ENCODE measurements around the gene CD226.
"Not testable (repeated sequence)": the region's sequence is repeated elsewhere in the genome, so short reads cannot be mapped to it uniquely, and the experiment has no call there.

Gene CD226

DNA sequence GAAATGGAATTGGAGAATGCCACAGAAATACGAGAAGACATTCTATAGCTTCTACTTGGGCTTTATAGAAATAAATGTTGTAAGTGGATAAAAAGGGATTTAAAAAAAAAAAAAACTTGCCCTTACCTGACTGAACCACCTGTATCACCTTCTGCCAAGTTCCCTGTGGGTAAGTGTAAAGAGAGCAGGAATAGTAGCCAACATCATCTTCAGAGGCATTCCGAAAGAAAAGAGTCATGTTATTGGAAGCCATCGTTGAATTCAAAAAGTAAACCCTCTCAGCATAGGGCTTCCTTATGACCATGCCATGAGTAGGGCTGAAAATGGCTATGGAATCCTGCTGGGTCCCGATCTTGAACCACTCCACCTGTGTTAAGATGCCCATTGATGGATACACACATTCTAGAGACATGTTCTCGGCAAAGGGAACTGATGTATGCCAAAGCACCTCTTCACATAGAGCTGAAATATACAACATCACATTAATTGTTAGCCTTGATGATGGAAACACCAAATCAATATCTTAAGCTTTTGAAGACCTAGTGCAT is 991 bp downstream of the CD226 start:
- no peaks in the 10 kb centered on the region for H3K36me3 ChIP-seq
- H3K27ac ChIP-seq = no peak overlapping the region
- no peaks in the 10 kb centered on the region for H4K20me1 ChIP-seq
- no peak for TF ChIP-seq Cebpa-rat (IDR thresholded peaks at IDR 0.05)
- peaks cover 5% of the 10 kb centered on the region; the same call in 1 of the 2 replicates for H3K9me3 ChIP-seq
- no peak overlapping the region for H3K9ac ChIP-seq
- H3K27me3 ChIP-seq = no peaks in the 10 kb centered on the region
- no peaks in the 10 kb centered on the region for H3K4me1 ChIP-seq
- H3K4me3 ChIP-seq = no peak overlapping the region
- H3K4me2 ChIP-seq = no peak overlapping the region

GRCh38 chr18:69945220-69946114 is 2.2 kb downstream of the CD226 start:
- Histone ChIP-seq H3K4me1 (no peaks in the 10 kb centered on the region), H3K4me3 (no peak overlapping the region), H3K9ac (no peak overlapping the region), H4K20me1 (no peaks in the 10 kb centered on the region), H3K9me3 (peaks cover 7% of the 10 kb centered on the region; the same call in 1 of the 2 replicates), H3K27ac (no peak overlapping the region), H3K4me2 (no peak overlapping the region), H3K36me3 (no peaks in the 10 kb centered on the region), H3K27me3 (no peaks in the 10 kb centered on the region)
- TF ChIP-seq Cebpa-rat (IDR thresholded peaks at IDR 0.05) = no peak

DNA sequence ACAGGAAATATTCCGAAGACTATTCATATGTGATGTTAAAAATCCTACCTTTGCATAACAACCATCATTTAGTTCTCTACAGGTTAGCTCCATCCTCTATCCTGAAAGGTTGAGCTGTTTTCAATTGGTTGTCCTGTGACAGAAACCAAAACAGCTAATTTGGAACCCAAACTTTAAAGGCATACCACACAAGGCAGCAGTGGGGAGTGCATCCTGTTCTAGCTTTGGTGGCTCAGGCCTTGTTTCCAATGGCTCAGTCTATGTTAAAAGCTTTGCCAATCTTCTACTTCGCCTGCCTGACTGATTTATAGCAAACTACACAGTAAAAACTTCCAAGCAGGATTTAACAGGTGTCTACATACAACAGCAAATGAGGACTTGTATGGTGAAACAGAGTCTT is 3.2 kb downstream of the CD226 start:
- Histone ChIP-seq H4K20me1 (no peaks in the 10 kb centered on the region), H3K4me1 (no peaks in the 10 kb centered on the region), H3K27ac (no peak overlapping the region), H3K4me3 (no peak overlapping the region), H3K9me3 (peaks cover 7% of the 10 kb centered on the region; the same call in 1 of the 2 replicates), H3K27me3 (no peaks in the 10 kb centered on the region), H3K9ac (no peak overlapping the region), H3K4me2 (no peak overlapping the region), H3K36me3 (no peaks in the 10 kb centered on the region)
- no peak for TF ChIP-seq Cebpa-rat (IDR thresholded peaks at IDR 0.05)

GRCh38 chr18:69943021-69943420 is 4.7 kb downstream of the CD226 start:
- Histone ChIP-seq H3K9ac (no peak overlapping the region), H3K9me3 (peaks cover 7% of the 10 kb centered on the region; the same call in 1 of the 2 replicates), H3K4me2 (no peak overlapping the region), H3K4me1 (no peaks in the 10 kb centered on the region), H3K36me3 (no peaks in the 10 kb centered on the region), H3K4me3 (no peak overlapping the region), H3K27me3 (no peaks in the 10 kb centered on the region), H3K27ac (no peak overlapping the region), H4K20me1 (no peaks in the 10 kb centered on the region)
- TF ChIP-seq Cebpa-rat (IDR thresholded peaks at IDR 0.05) = no peak

- TF ChIP-seq Cebpa-rat (IDR thresholded peaks at IDR 0.05) = no peak
- no peaks in the 10 kb centered on the region for H3K27me3 ChIP-seq
- H3K4me1 ChIP-seq = no peaks in the 10 kb centered on the region
- H3K27ac ChIP-seq = no peak overlapping the region
- H3K36me3 ChIP-seq = no peaks in the 10 kb centered on the region
- H3K4me2 ChIP-seq = no peak overlapping the region
- peaks cover 7% of the 10 kb centered on the region; the same call in 1 of the 2 replicates for H3K9me3 ChIP-seq
- no peak overlapping the region for H3K9ac ChIP-seq
- H3K4me3 ChIP-seq = no peak overlapping the region
- H4K20me1 ChIP-seq = no peaks in the 10 kb centered on the region
Measured at GRCh38 chr18:69941183-69941582, 6.5 kb downstream of the CD226 start.

GRCh38 chr18:69939812-69940211 is 7.9 kb downstream of the CD226 start:
- not testable (repeated sequence) for H3K4me3 ChIP-seq, H3K27ac ChIP-seq, H3K4me1 ChIP-seq, H3K27me3 ChIP-seq, H3K36me3 ChIP-seq, H3K9me3 ChIP-seq, H3K9ac ChIP-seq, H4K20me1 ChIP-seq, H3K4me2 ChIP-seq

- TF ChIP-seq Cebpa-rat (IDR thresholded peaks at IDR 0.05) = no peak
- Histone ChIP-seq H3K4me1 (0 out of 2 replicates have a peak, but pooled peaks cover 4% of the 10 kb centered on the region), H3K27me3 (no peaks in the 10 kb centered on the region), H3K36me3 (no peaks in the 10 kb centered on the region), H3K27ac (no peak overlapping the region), H3K9ac (no peak overlapping the region), H4K20me1 (no peaks in the 10 kb centered on the region), H3K4me3 (no peak overlapping the region), H3K4me2 (no peak overlapping the region), H3K9me3 (no peaks in the 10 kb centered on the region)
Measured at GRCh38 chr18:69936191-69936558, 11.5 kb downstream of the CD226 start.

DNA sequence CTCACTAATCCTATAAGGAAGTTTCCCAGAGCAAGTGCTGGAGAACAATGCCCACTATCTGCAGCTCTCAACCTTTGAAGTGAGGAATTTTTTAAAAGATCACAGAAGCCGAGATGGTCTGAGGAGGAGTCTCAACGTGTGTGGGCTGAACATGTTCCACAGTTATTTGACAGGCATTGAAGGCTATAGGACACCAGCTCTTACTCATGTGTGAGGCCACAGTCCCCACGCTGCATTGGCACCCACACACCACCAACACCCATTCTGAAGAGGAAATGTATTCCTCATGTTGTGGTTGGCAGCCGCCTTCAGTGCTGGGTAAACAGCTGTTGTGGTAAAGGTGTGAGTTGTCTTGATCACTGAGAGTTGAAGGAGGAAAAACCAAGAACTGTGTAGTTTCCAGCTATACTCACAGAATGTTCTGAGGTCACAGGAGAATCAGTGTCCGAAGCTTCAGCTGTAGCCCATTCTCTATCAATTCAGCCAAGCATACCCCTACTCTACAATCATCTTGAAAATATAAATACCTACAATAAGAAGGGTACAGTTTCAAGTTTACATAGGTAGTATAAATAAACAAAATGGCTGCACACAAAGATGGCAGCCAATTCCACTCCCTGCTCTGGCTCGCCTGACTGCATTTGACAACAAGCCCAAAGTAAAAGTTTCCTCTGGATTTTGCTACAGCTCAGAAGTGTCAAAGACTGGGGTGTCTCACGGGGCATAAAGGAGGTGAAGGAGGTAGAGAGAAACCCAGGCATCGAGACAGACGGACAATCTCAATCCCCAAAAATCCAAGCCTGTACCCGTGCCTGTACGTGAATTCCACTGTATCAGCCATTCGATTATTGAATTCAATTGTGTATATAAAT is 12.1 kb downstream of the CD226 start:
- H3K4me1 ChIP-seq = 0 out of 2 replicates have a peak, but pooled peaks cover 4% of the 10 kb centered on the region
- TF ChIP-seq Cebpa-rat (IDR thresholded peaks at IDR 0.05) = no peak
- no peak overlapping the region for H3K4me2 ChIP-seq
- H3K9me3 ChIP-seq = no peaks in the 10 kb centered on the region
- no peak overlapping the region for H3K4me3 ChIP-seq
- no peak overlapping the region for H3K9ac ChIP-seq
- H3K36me3 ChIP-seq = no peaks in the 10 kb centered on the region
- no peak overlapping the region for H3K27ac ChIP-seq
- no peaks in the 10 kb centered on the region for H3K27me3 ChIP-seq
- H4K20me1 ChIP-seq = no peaks in the 10 kb centered on the region

- Histone ChIP-seq H3K9ac (no peak overlapping the region), H3K27ac (no peak overlapping the region), H3K4me3 (no peak overlapping the region), H3K9me3 (no peaks in the 10 kb centered on the region), H4K20me1 (no peaks in the 10 kb centered on the region), H3K4me1 (0 out of 2 replicates have a peak, but pooled peaks cover 4% of the 10 kb centered on the region), H3K4me2 (no peak overlapping the region), H3K27me3 (no peaks in the 10 kb centered on the region), H3K36me3 (no peaks in the 10 kb centered on the region)
- TF ChIP-seq Cebpa-rat (IDR thresholded peaks at IDR 0.05) = no peak
Measured at GRCh38 chr18:69934601-69935265, 12.9 kb downstream of the CD226 start.

Data from BLaER1 (cell line).